ENCODE results near the gene CLEC2A.

CLEC2A gene

DNA sequence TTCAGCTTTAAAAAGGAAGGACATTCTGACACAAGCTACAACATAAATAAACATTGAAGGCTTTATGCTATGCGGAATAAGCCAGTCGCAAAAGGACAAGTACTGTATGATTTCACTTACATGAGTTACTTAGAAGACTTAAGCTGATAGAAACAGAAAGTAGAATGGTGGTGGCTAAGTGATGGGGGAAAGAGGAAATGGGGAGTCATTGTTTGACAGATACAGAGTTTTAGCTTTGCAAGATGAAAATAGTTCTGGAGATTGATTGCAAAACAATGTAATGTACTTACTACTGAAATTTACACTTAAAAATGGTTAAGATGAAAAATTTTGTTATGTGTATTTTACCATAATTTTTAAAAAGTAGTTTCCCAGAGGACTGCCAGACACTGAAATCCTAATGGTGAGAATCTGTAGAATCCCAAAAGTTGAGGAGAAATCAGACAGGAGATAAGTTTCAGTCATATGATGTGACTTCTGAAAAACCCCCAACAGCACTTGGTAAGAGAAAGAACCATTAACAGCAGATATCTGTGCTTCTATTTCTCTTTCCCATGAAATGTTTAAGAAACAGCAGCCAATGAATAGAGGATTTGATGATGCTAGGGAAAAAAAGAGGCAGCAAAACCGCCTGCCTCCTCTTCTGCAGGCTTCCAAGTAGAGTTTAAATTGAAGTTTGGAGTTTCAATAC lies 16.6 kb upstream of the CLEC2A start:
- DNase-seq (ENCODE audit: insufficient read length, low spot score), result no peak
- no peak for FAIRE-seq
- TF ChIP-seq POLR2A (IDR thresholded peaks at IDR 0.05; ENCODE audit: low read depth, low read length), result no peak

DNA sequence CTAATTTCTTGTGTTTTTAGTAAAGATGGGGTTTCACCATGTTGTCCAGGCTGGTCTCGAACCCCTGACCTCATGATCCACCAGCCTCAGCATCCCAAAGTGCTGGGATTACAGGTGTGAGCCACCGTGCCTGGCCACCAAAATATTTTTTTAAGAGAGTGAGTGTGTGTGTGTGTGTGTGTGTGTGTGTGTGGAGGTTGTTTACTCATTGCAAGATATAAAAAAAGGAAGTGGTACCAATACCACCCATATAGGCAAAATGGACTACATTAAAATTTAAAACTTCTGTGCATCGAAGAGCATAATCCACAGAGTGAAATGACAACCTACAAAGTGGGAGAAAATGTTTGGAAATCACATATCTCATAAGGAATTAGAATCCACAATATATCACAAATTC lies 15.5 kb upstream of the CLEC2A start:
- TF ChIP-seq POLR2A (IDR thresholded peaks at IDR 0.05; ENCODE audit: low read depth, low read length), result no peak
- FAIRE-seq (no peak), DNase-seq (ENCODE audit: insufficient read length, low spot score) (no peak)

DNA sequence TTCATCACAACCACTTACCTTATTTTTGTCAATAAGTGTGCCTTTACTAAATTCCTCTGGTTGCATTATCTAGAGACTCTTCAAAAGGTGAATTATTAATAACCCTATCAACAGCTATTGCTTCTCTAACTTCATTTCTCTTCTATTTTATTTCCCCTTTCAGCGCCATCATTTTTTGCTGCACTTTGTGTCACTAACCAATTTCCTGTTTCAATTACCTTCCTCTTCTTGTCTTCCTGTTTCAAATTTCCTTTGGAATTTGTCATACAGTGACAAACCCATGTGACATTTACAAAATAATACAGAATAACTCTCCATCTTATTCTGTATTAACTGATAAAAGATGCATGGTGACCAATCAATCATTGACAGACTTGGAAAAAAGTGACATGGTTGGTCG lies 12.2 kb upstream of the CLEC2A start:
- DNase-seq (ENCODE audit: insufficient read length, low spot score) (no peak), FAIRE-seq (no peak)
- TF ChIP-seq POLR2A (IDR thresholded peaks at IDR 0.05; ENCODE audit: low read depth, low read length), result no peak

DNA sequence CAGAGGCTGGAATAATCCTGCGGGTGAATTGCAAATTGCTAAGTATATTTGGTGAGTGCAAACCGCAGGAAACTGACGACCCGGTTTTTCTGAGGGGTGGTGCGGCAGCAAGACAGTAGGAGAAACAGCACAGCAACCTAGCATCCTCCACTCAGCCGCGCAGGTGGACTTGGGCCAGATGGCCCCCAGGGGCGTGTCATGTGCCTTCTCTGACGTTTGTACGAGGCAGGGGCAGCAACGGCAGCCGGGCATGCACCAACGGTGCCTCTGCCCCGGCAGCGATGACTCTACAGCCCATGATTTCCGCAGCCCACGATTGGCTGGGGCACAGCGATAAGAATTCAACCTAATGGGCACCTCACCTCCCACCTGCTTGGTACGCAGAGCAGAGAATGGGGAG lies 11.1 kb upstream of the CLEC2A start:
- DNase-seq (ENCODE audit: insufficient read length, low spot score), result no peak
- no peak for TF ChIP-seq POLR2A (IDR thresholded peaks at IDR 0.05; ENCODE audit: low read depth, low read length)
- no peak for FAIRE-seq

DNA sequence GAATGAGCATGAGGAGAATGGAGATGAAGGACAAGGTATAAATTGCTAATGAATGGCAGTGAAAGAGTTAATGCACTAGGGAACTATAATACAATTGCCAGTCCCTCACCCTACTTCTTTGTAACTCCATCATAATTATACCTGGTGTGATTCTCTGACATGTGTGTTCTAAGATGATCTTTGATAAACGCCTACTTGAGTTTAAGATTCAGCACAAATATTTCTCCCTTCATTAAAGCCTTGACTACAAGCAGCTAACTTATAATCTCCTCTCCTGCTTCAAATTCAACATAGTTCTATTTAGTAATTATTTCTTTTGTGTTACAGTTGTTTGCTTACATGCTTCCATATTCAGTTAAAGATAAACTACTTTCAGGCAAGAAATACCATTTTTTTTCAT lies 9.7 kb upstream of the CLEC2A start:
- FAIRE-seq (no peak), DNase-seq (ENCODE audit: insufficient read length, low spot score) (no peak)
- no peak for TF ChIP-seq POLR2A (IDR thresholded peaks at IDR 0.05; ENCODE audit: low read depth, low read length)

DNA sequence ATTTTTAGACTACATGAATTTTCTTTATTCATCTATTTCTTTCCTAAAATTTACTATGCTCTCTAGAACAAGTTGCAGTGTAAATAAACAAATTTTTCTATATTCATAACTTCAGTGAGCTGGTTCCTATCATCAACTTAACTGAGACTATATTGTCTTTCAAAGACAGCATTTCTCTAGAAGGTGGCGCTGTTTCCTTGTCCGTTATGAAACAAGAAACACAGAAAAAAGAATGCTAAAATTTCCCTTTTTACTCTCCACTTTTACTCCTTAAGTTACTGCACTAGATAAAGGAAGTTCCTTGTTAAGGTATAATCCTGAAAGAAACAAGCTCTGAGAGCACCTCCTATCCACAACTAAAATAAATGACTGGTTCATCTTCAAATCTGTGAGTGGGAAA lies 8.2 kb upstream of the CLEC2A start:
- FAIRE-seq (peak; percentile 36), DNase-seq (ENCODE audit: insufficient read length, low spot score) (no peak)
- no peak for TF ChIP-seq POLR2A (IDR thresholded peaks at IDR 0.05; ENCODE audit: low read depth, low read length)

DNA sequence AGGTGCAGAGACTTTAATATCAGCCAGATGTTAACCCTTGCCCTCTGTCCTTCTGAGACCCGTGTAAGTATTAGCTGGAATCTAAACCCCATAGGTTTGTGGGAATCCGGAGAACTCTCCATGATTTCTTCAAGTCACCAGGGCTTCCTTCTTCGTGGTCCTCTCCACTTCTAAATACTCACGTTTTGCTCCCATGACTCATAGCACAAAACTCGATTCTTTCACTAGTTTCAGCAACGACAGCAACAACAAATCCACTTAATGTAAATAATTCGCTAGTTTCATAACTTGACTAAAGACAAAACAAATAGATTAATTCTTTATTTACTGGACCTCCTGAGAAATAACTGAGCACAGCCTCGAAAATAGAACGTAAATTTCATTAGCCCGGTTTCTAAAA lies 4.4 kb upstream of the CLEC2A start:
- FAIRE-seq (no peak), DNase-seq (ENCODE audit: insufficient read length, low spot score) (no peak)
- TF ChIP-seq POLR2A (IDR thresholded peaks at IDR 0.05; ENCODE audit: low read depth, low read length), result no peak

DNA sequence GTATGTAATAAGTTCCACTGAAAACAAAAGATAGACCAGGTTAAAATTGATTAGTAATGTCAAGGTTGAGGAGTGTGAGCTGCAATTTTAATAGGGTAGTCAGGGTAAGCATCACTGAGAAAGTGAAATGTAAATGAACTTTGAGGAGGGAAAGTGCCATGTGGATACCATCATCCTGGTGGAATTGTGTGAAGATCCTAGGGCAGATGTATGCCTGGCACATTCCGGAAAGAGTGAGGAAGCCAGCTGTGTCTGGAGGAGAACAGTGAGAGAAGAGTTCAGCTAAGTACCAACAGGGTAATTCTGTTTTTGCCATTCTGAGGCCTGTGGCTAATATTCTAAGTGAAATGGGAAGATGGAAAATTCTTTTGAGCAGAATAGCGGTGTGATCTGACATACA lies 2.9 kb upstream of the CLEC2A start:
- DNase-seq (ENCODE audit: insufficient read length, low spot score), result no peak
- no peak for TF ChIP-seq POLR2A (IDR thresholded peaks at IDR 0.05; ENCODE audit: low read depth, low read length)
- no peak for FAIRE-seq

DNA sequence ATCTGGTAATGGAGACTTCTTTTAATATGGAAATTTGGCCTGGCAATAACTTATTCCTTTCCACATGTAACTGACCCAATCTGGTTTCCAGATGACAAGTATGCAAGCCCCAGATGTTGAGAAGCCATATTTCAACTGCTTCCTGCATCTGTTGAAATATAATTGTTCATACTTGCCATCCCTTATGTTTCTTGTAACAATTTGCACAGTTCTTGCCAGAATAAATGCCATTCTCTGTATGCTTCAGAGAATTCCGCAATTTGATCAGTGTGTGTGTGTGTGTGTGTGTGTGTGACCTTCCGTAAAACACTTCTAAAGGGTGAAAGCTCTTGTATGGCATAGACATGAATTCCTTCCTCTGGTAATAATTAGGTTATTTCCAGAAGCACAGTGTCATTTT lies 1.8 kb upstream of the CLEC2A start:
- DNase-seq (ENCODE audit: insufficient read length, low spot score) (no peak), FAIRE-seq (no peak)
- no peak for TF ChIP-seq POLR2A (IDR thresholded peaks at IDR 0.05; ENCODE audit: low read depth, low read length)

DNA sequence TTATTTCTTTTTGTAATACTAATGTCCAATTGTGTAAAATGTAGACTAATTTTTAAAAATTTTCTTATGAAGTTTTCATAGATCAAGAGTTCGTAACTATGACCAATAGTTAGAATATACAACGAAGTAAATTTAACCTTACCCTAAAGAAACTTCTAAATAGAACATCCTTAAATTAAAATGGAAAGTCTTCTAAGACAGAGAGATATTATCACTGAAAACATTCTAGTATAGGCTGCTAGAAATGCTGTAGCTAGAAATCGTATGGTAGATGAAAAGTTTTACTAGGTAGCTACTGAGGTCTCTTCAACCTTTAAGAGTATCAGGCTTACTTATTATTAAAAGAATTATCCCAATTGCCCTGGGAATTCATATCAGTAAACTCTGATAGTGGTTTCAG lies 925 bp downstream of the CLEC2A start:
- no peak for TF ChIP-seq POLR2A (IDR thresholded peaks at IDR 0.05; ENCODE audit: low read depth, low read length)
- FAIRE-seq, result no peak
- no peak for DNase-seq (ENCODE audit: insufficient read length, low spot score)

DNA sequence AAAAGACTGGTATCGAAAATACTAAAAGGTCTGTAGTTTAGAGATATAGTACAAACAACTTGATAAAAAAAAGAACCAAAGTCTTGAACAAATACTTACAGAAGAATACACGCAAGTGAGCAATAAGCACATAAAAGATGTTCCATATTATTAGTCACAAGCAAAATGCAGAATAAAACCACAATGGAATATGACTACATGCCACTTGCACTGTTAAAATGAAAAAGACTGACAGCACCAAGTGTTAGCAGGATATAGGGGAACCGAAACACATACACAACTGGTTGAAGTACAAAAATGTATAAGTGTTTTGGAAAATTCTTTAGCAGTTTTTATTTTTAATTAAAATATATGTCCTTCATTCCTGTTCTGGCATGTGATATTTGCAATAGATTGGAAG lies 3.6 kb downstream of the CLEC2A start:
- TF ChIP-seq POLR2A (IDR thresholded peaks at IDR 0.05; ENCODE audit: low read depth, low read length), result no peak
- FAIRE-seq, result no peak
- DNase-seq (ENCODE audit: insufficient read length, low spot score), result no peak

DNA sequence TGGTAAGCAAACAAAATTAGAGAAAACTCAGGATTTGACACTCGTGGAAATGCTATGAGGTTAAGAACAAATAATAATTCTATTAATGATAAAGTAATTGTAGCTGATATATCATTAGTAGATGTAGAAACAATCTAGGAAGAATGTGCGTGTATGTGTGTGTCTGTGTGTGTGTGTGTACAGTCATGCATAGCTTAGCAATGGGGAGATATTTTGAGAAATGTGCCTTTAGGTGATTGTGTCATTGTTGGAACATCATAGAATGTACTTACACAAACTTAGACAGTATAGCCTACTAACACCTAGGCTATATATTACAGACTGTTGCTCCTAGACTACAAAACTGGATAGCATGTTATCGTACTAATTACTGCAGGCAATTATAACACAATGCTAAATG lies 5.3 kb downstream of the CLEC2A start:
- DNase-seq (ENCODE audit: insufficient read length, low spot score) (no peak), FAIRE-seq (no peak)
- TF ChIP-seq POLR2A (IDR thresholded peaks at IDR 0.05; ENCODE audit: low read depth, low read length), result no peak

DNA sequence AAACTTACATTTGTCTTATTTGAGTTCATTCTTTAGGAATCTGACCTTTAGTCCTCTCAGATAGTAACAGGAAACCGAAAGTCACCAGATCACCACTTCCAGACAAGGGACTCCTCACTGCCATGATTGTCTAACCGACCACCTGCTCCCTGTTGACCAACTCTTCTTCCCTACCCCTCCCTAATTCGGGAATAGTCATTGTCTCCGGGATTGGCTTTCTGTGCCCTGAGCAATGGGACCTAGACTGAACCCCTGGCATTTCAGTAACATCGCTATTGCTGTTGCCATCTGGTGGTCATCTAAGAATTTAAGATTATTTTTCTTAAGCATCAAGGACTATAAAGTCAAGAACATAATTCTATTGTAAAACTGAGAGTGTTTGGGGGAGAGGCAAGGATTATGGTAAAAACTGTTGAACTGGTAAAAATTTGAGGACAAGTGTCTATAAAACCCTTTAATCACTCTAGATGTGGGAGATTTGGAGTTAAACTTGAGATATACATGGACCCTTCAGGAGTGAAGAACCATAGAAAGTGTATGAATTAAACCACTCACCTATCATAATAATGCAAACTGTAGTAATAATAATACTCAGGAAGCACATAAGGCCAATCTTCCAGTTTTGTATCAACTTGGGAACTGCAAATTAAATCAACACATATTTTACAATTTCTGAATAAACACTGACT lies 6.3 kb downstream of the CLEC2A start:
- no peak for TF ChIP-seq POLR2A (IDR thresholded peaks at IDR 0.05; ENCODE audit: low read depth, low read length)
- FAIRE-seq, result peak; percentile 92
- DNase-seq (ENCODE audit: insufficient read length, low spot score), result peak; percentile 9

DNA sequence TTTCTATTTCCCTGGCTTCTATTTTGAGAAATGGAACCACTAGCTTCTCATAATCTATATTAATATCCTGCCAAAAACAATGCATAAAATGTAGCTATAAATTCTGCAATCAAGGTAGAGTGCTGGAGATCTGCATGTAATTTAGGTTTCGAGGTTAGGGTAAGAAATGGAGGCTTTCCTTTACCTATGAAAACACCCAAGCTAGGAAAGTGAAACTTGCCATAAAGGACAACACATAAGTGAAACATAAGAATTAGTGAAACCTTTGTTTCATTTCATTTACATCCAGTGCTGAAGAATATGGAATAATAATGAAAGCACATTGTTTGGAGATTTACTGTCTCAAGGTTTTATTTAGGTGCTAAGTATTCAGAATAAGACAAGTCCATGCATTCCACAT lies 9.7 kb downstream of the CLEC2A start:
- TF ChIP-seq POLR2A (IDR thresholded peaks at IDR 0.05; ENCODE audit: low read depth, low read length), result no peak
- FAIRE-seq, result no peak

DNA sequence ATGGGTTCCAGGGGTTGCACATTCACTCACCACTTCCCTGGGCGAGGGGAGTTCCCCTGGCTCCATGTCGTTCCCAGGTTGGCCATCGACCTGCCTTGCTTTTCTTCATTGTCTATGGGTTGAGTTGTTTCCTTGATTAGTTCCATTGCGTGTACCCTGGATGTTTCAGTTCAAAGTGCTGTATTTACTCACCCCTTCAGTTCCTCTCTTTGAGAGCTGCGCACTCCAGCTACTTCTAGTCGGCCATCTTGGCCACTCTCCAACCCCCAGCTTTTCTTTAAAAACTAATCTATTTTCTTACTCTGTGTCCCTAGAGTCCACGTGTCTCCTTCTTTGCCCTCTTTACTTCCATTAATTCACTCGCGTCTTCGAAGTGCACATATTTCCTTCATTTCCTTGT lies 11.7 kb downstream of the CLEC2A start:
- DNase-seq (ENCODE audit: insufficient read length, low spot score) (no peak), FAIRE-seq (no peak)
- no peak for TF ChIP-seq POLR2A (IDR thresholded peaks at IDR 0.05; ENCODE audit: low read depth, low read length)

More for the DNA sequence above, 9.7 kb downstream of the CLEC2A start:
- DNase-seq (ENCODE audit: insufficient read length, low spot score), result no peak

All from H54 (cell line).